Measurements from ENCODE around the gene EVC. TPM values are rescaled to one million over a fixed set of nuclear protein-coding genes. Genes with fewer than 3 reads are reported as not detected.

The EVC gene
- total RNA-seq, 1 donor = 69.1 TPM

- no peak for DNase-seq (ENCODE audit: insufficient read length, low spot score, missing footprints)
- peaks cover 59% of the 10 kb centered on the region for H3K36me3 ChIP-seq (ENCODE audit: insufficient read depth, low read length)
- no peak overlapping the region for H3K4me3 ChIP-seq (ENCODE audit: insufficient read depth, low read length)
- no peaks in the 10 kb centered on the region for H3K9me3 ChIP-seq (ENCODE audit: low read depth, low read length)
- peaks cover 21% of the 10 kb centered on the region for H4K20me1 ChIP-seq (ENCODE audit: insufficient read depth, low read length)
- TF ChIP-seq CTCF (IDR thresholded peaks at IDR 0.05; ENCODE audit: extremely low read depth, low read depth, low read length) = no peak
- H3K4me1 ChIP-seq (ENCODE audit: insufficient read depth, low read length) = peaks cover 13% of the 10 kb centered on the region
- H3K27ac ChIP-seq (ENCODE audit: low read depth, low read length) = no peak overlapping the region
- no peaks in the 10 kb centered on the region for H3K79me2 ChIP-seq (ENCODE audit: insufficient read depth, low read length)
- no peak overlapping the region for H2AFZ ChIP-seq (ENCODE audit: low read length)
- H3K27me3 ChIP-seq (ENCODE audit: insufficient read depth, low read length) = no peaks in the 10 kb centered on the region
- no peak overlapping the region for H3K4me2 ChIP-seq (ENCODE audit: insufficient read depth, low read length)
Observed at GRCh38 chr4:5788144-5788543, 77.1 kb downstream of the EVC start.

- no peaks in the 10 kb centered on the region for H3K27me3 ChIP-seq (ENCODE audit: insufficient read depth, low read length)
Observed at GRCh38 chr4:5789141-5789540, 78.1 kb downstream of the EVC start.

GRCh38 chr4:5790546-5790857 lies 79.5 kb downstream of the EVC start:
- Histone ChIP-seq H3K79me2 (ENCODE audit: insufficient read depth, low read length) (no peaks in the 10 kb centered on the region), H3K9me3 (ENCODE audit: low read depth, low read length) (no peaks in the 10 kb centered on the region), H3K4me2 (ENCODE audit: insufficient read depth, low read length) (no peak overlapping the region), H3K4me3 (ENCODE audit: insufficient read depth, low read length) (no peak overlapping the region), H4K20me1 (ENCODE audit: insufficient read depth, low read length) (peaks cover 16% of the 10 kb centered on the region), H3K36me3 (ENCODE audit: insufficient read depth, low read length) (peaks cover 59% of the 10 kb centered on the region), H3K27ac (ENCODE audit: low read depth, low read length) (no peak overlapping the region), H3K27me3 (ENCODE audit: insufficient read depth, low read length) (no peaks in the 10 kb centered on the region), H2AFZ (ENCODE audit: low read length) (no peak overlapping the region), H3K4me1 (ENCODE audit: insufficient read depth, low read length) (peaks cover 6% of the 10 kb centered on the region)
- no peak for TF ChIP-seq CTCF (IDR thresholded peaks at IDR 0.05; ENCODE audit: extremely low read depth, low read depth, low read length)
- DNase-seq (ENCODE audit: insufficient read length, low spot score, missing footprints) = no peak

More at GRCh38 chr4:5789141-5789540, 78.1 kb downstream of the EVC start:
- H3K4me1 ChIP-seq (ENCODE audit: insufficient read depth, low read length) = peaks cover 13% of the 10 kb centered on the region
- no peak overlapping the region for H2AFZ ChIP-seq (ENCODE audit: low read length)
- peaks cover 20% of the 10 kb centered on the region for H4K20me1 ChIP-seq (ENCODE audit: insufficient read depth, low read length)
- no peak for TF ChIP-seq CTCF (IDR thresholded peaks at IDR 0.05; ENCODE audit: extremely low read depth, low read depth, low read length)
- DNase-seq (ENCODE audit: insufficient read length, low spot score, missing footprints) = no peak
- no peak overlapping the region for H3K27ac ChIP-seq (ENCODE audit: low read depth, low read length)
- H3K36me3 ChIP-seq (ENCODE audit: insufficient read depth, low read length) = peaks cover 57% of the 10 kb centered on the region
- H3K9me3 ChIP-seq (ENCODE audit: low read depth, low read length) = no peaks in the 10 kb centered on the region
- H3K79me2 ChIP-seq (ENCODE audit: insufficient read depth, low read length) = no peaks in the 10 kb centered on the region
- H3K4me2 ChIP-seq (ENCODE audit: insufficient read depth, low read length) = no peak overlapping the region
- no peak overlapping the region for H3K4me3 ChIP-seq (ENCODE audit: insufficient read depth, low read length)

- Histone ChIP-seq H4K20me1 (ENCODE audit: insufficient read depth, low read length) (peaks cover 10% of the 10 kb centered on the region), H3K36me3 (ENCODE audit: insufficient read depth, low read length) (peaks cover 70% of the 10 kb centered on the region), H3K4me3 (ENCODE audit: insufficient read depth, low read length) (no peak overlapping the region), H3K4me1 (ENCODE audit: insufficient read depth, low read length) (no peaks in the 10 kb centered on the region), H3K4me2 (ENCODE audit: insufficient read depth, low read length) (no peak overlapping the region), H3K79me2 (ENCODE audit: insufficient read depth, low read length) (no peaks in the 10 kb centered on the region), H3K9me3 (ENCODE audit: low read depth, low read length) (no peaks in the 10 kb centered on the region), H3K27ac (ENCODE audit: low read depth, low read length) (no peak overlapping the region), H2AFZ (ENCODE audit: low read length) (no peak overlapping the region), H3K27me3 (ENCODE audit: insufficient read depth, low read length) (no peaks in the 10 kb centered on the region)
- DNase-seq (ENCODE audit: insufficient read length, low spot score, missing footprints) = no peak
- TF ChIP-seq CTCF (IDR thresholded peaks at IDR 0.05; ENCODE audit: extremely low read depth, low read depth, low read length) = no peak
Observed at GRCh38 chr4:5791654-5792053, 80.7 kb downstream of the EVC start.
